ENCODE data around the gene TNP1.

The TNP1 gene

GRCh38 chr2:216897561-216898203 lies 37.8 kb upstream of the TNP1 start:
- no peak for TF ChIP-seq CTCF (conservative IDR thresholded peaks at IDR 0.05; ENCODE audit: low read depth, low read length)
- H3K4me2 ChIP-seq = no peak overlapping the region
- no peak overlapping the region for H3K27ac ChIP-seq
- H4K20me1 ChIP-seq (ENCODE audit: insufficient read depth) = no peaks in the 10 kb centered on the region
- no peaks in the 10 kb centered on the region for H3K27me3 ChIP-seq (ENCODE audit: insufficient read depth, low read depth)
- no peaks in the 10 kb centered on the region for H3K36me3 ChIP-seq (ENCODE audit: insufficient read depth)
- no peak overlapping the region for H3K4me3 ChIP-seq (IDR thresholded peaks at IDR 0.05; ENCODE audit: insufficient read depth, low read depth, low read length)
- no peak overlapping the region for H2AFZ ChIP-seq (ENCODE audit: low read depth)
- no peak overlapping the region for H3K9ac ChIP-seq
- no peaks in the 10 kb centered on the region for H3K4me1 ChIP-seq (ENCODE audit: low read depth, poor library complexity, severe bottlenecking)
- H3K79me2 ChIP-seq (ENCODE audit: insufficient read depth, low read depth) = no peaks in the 10 kb centered on the region

GRCh38 chr2:216890138-216890537 lies 30.3 kb upstream of the TNP1 start:
- no peak overlapping the region for H3K27ac ChIP-seq
- H3K79me2 ChIP-seq (ENCODE audit: insufficient read depth, low read depth) = no peaks in the 10 kb centered on the region
- no peaks in the 10 kb centered on the region for H3K36me3 ChIP-seq (ENCODE audit: insufficient read depth)
- no peak overlapping the region for H3K4me2 ChIP-seq
- H3K4me1 ChIP-seq (ENCODE audit: low read depth, poor library complexity, severe bottlenecking) = no peaks in the 10 kb centered on the region
- H2AFZ ChIP-seq (ENCODE audit: low read depth) = no peak overlapping the region
- TF ChIP-seq CTCF (conservative IDR thresholded peaks at IDR 0.05; ENCODE audit: low read depth, low read length) = no peak
- H3K9ac ChIP-seq = no peak overlapping the region
- H4K20me1 ChIP-seq (ENCODE audit: insufficient read depth) = no peaks in the 10 kb centered on the region
- no peak overlapping the region for H3K4me3 ChIP-seq (IDR thresholded peaks at IDR 0.05; ENCODE audit: insufficient read depth, low read depth, low read length)
- H3K27me3 ChIP-seq (ENCODE audit: insufficient read depth, low read depth) = no peaks in the 10 kb centered on the region

- Histone ChIP-seq H3K4me3 (IDR thresholded peaks at IDR 0.05; ENCODE audit: insufficient read depth, low read depth, low read length) (no peak overlapping the region), H3K27me3 (ENCODE audit: insufficient read depth, low read depth) (no peaks in the 10 kb centered on the region), H3K4me1 (ENCODE audit: low read depth, poor library complexity, severe bottlenecking) (no peaks in the 10 kb centered on the region), H3K4me2 (no peak overlapping the region), H3K36me3 (ENCODE audit: insufficient read depth) (no peaks in the 10 kb centered on the region), H3K79me2 (ENCODE audit: insufficient read depth, low read depth) (no peaks in the 10 kb centered on the region), H2AFZ (ENCODE audit: low read depth) (no peak overlapping the region), H4K20me1 (ENCODE audit: insufficient read depth) (no peaks in the 10 kb centered on the region), H3K9ac (no peak overlapping the region), H3K27ac (no peak overlapping the region)
- TF ChIP-seq CTCF (conservative IDR thresholded peaks at IDR 0.05; ENCODE audit: low read depth, low read length) = no peak
These were observed 29.2 kb upstream of the TNP1 start for GRCh38 chr2:216888887-216889622.

- Histone ChIP-seq H3K4me2 (no peak overlapping the region), H3K4me3 (IDR thresholded peaks at IDR 0.05; ENCODE audit: insufficient read depth, low read depth, low read length) (no peak overlapping the region), H3K36me3 (ENCODE audit: insufficient read depth) (no peaks in the 10 kb centered on the region), H2AFZ (ENCODE audit: low read depth) (no peak overlapping the region), H3K27me3 (ENCODE audit: insufficient read depth, low read depth) (no peaks in the 10 kb centered on the region), H3K27ac (no peak overlapping the region), H4K20me1 (ENCODE audit: insufficient read depth) (no peaks in the 10 kb centered on the region), H3K4me1 (ENCODE audit: low read depth, poor library complexity, severe bottlenecking) (no peaks in the 10 kb centered on the region), H3K9ac (no peak overlapping the region), H3K79me2 (ENCODE audit: insufficient read depth, low read depth) (no peaks in the 10 kb centered on the region)
- no peak for TF ChIP-seq CTCF (conservative IDR thresholded peaks at IDR 0.05; ENCODE audit: low read depth, low read length)
These were observed 28.2 kb upstream of the TNP1 start for GRCh38 chr2:216888081-216888480.
